Skin of body (tissue), 3 donors: ENCODE measurements around the gene CLDN15. TPM values are rescaled to one million over a fixed set of nuclear protein-coding genes. Genes with fewer than 3 reads are reported as not detected.
"Not testable (repeated sequence)": the region's sequence is repeated elsewhere in the genome, so short reads cannot be mapped to it uniquely, and the experiment has no call there.

ENCODE experiments used
- DNase-seq: peaks from one replicate; lab custom pipeline; 2025; lab: John Stamatoyannopoulos, UW
- small RNA-seq: library from RNA; depleted of rRNA; stranded (forward); fragments of <200 nt; gene quantifications from one replicate; pipeline ENCODE3, GENCODE V24; 2014; ENCODE audit warnings: low replicate concordance
- total RNA-seq: library from RNA; depleted of rRNA; stranded (reverse); fragments of >200 nt; gene quantifications from one replicate; pipeline ENCODE4 v1.2.3, GENCODE V29; 2014

CLDN15 gene
- total RNA-seq, 1 donor from 2014 or later, result 3.6 TPM

DNA sequence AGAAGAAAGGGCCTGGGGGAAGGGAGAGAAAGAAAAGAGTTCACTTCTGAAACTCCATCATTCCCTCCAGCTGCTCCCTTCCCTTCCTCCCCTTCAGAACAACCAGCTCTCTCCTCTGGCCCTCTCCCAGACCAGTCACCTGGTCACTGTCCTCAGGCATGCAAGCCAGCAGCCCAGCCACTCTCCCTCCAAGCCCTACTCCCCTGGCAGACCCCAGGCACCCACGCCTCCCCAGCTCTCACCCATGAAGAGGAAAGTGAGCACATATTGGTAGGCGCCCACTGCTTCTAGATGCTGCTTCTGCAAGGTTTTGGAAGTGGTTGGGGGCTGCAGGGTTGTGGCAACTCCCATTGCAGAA is 37.1 kb downstream of the CLDN15 start:
- DNase-seq, result no peak

DNA sequence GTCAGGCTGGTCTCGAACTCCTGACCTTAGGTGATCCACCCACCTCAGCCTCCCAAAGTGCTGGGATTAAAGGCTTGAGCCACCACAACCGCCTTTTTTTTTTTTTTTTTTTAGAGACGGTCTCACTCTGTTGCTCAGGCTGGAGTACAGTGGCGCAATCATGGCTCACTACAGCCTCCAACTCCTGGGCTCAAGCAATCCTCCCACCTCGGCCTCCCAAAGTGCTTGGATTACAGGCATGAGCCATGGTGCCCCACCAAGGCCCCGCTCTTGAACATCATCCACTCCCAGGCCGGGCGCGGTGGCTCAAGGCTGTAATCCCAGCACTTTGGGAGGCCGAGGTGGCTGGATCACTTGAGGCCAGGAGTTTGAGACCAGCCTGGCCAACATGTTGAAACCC is 38.1 kb downstream of the CLDN15 start:
- not testable (repeated sequence) for DNase-seq

DNA sequence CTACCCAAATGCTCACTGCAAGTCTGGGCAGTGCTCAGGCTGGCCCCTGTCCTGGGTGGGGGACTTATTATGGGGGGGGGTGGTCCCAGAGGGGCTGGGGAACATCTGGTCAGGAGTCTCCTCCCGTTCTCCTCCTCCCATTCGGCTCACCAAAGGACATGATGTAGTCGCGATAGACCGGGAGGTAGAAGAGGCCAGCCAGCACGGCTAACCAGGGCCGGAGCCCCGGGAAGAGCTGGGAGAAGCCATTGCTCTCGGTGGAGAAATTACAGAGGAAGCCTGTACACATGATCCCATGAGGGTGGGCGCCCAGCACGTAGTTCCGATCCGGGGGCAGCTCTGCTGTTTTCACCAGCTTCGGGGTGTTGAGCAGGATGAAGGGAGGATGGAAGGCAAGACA is 39.1 kb downstream of the CLDN15 start:
- no peak for DNase-seq

DNA sequence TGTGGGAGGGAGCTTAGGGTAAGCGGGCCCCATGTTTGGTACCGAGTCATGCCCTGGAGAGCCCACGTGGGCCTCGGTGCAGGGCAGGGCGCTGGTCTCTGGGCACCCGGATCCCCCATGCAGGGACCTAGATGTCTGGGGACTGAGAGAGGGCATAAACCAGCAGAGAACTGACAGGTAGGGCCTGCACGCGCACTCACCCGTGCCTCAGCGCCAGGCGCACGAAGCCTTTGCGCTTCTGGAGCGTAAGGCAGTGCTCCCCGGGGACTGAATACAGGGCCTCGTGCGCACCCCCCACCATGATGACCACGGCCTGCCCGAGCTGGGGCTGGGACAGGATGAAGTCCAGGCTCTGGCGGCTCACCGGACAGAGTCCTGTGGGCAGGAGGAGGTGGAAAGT is 39.6 kb downstream of the CLDN15 start:
- no peak for DNase-seq

DNA sequence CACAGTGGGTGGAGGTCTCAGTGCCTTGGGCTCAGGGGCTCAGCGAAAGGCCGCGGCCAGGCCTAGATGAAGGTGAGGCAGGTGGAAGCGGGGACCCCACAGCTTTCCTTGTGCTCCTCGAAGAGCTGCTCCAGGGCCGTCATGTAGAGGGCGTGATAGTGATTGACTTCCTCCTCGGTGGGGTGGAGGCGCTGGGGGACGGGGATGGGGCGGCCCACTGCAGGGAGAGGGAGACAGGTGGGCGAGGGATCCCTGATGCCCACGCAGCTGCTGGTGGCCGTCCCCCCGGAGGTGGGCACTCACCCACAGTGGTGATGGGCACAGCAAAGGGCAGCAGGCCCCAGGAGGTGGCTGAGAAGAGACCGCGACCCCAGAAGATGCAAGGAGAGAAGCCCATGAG is 41.7 kb downstream of the CLDN15 start:
- no peak for DNase-seq

DNA sequence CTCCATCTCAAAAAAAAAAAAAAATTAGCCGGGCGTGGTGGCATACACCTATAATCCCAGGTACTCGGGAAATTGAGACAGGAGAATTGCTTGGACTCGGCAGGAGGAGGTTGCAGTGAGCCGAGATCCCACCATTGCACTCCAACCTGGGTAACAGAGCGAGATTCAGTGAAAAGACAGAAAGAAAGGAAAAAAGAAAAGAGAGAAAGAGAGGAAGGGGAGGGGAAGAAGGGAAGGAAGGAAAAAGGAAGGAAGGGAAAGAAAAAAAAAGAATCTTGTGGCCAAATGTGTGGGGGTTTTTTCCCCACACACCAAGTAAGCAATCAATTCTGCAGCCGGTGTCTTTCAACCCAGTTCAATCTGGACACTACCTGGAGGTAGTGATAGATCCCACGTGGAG is 48.5 kb downstream of the CLDN15 start:
- no peak for DNase-seq

DNA sequence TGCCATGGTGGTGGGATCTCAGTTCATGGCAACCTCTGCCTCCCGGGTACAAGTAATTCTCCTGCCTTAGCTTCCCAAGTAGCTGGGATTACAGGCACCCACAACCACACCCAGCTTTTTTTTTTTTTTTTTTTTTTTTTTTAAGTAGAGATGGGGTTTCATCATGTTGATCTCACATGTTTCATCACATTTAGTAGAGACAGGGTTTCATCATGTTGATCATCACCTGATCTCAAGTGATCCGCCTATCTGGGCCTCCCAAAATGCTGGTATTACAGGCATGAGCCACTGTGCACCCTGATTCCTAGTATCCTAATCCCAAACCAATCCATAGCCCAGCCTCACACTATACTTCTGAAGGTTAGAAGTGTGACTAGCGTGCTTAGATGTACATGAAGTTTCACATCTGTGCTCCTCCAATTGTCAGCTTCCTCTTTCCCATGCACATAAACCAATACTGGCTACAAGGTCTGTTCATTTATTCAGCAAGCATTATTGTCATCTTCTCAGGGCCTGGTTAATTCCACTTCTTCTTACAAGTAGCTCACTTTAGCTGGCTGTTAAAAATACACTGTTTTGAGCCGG is 50.7 kb downstream of the CLDN15 start:
- DNase-seq, result no peak

DNA sequence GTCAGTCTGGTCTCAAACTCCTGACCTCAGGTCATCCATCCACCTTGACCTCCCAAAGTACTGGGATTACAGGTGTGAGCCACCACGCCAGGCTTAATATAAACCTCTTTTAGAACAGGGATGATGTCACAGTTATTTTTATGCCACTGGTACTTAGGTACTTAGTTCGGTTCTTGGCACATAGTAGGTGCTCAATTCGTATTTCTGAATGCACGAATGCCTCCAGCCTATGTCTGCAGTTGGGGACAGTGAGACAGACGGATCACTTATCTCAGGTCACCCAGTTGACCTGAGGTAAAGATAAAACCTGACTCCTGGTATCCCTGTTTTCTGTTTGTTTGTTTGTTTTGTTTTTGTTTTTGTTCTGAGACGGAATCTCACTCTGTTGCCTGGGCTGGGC is 51.4 kb downstream of the CLDN15 start:
- DNase-seq, result no peak

DNA sequence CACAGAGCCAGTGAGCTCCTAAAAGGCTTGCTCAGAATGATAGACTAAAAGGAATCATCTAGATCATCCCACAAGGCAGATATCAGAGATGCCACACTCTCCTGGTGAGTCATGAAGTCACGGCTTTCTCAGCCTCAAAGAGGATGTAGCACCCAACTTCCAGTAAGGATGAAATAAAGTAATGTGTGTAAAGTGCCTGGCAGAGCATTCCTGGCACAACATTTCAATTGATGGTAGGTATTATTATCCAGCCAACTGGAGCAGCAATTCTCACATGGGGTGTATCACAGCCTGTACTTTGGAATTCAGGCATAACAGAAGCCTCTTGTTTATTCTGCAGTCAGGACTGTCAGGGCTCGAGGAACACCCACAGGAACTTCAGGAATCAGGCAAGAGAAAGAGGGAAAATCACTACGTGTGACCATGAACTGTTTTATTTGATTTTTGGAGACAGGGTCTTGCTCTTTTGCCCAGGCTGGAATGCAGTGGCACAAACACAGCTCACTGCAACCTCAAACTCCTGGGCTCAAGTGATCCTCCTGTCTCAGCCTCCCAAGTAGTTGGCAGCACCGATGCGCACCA is 52.3 kb downstream of the CLDN15 start:
- DNase-seq, result no peak

Small RNA genes within 50 kb of the gene (small RNA-seq; reads per million reads assigned to genes)
- not detected for gene RNU6-1104P

Other genes with a start within 250 kb of the CLDN15 start
- not detected for gene MUC17, start 217.7 kb downstream of the CLDN15 start, total RNA-seq
- gene TRIM56, start 152.3 kb downstream of the CLDN15 start, total RNA-seq, result 10.1 TPM
- gene SERPINE1, start 110.7 kb downstream of the CLDN15 start, total RNA-seq, result 18.1 TPM
- 51.2 TPM for gene AP1S1, start 83.3 kb downstream of the CLDN15 start, total RNA-seq
- gene VGF, start 72.2 kb downstream of the CLDN15 start, total RNA-seq, result 0.10 TPM
- not detected for gene NAT16, start 57.5 kb downstream of the CLDN15 start, total RNA-seq
- not detected for gene MOGAT3, start 36.8 kb downstream of the CLDN15 start, total RNA-seq
- 31.2 TPM for gene PLOD3, start 20.2 kb downstream of the CLDN15 start, total RNA-seq
- 52.8 TPM for gene ZNHIT1, start 19.6 kb downstream of the CLDN15 start, total RNA-seq
- gene FIS1, start 7.3 kb upstream of the CLDN15 start, total RNA-seq, result 92.0 TPM
- gene IFT22, start 84.0 kb upstream of the CLDN15 start, total RNA-seq, result 15.6 TPM
- gene COL26A1, start 125.1 kb upstream of the CLDN15 start, total RNA-seq, result 3.5 TPM